K562 (cell line): Measurements from ENCODE around the gene SLCO2B1.

ENCODE experiments used
- CTBP1 ChIP-seq: fragments of 450-650 bp; IDR thresholded peaks from 2 replicates; pipeline ENCODE4 v1.6.1; 2016; ENCODE audit warnings: borderline replicate concordance
- CTCF ChIP-seq, 3 experiments: IDR thresholded peaks in 2 of 3; conservative IDR thresholded peaks in 1 of 3; 2 replicates each; pipeline ENCODE4 v1.5.1; 2011 to 2012; ENCODE audit warnings: low read length in 3 of 3, mild to moderate bottlenecking in 3 of 3, control low read depth in 2 of 3, improper control_type of control experiment in 1 of 3, inconsistent platforms in 1 of 3, low read depth in 1 of 3, mixed read lengths in 1 of 3, moderate library complexity in 1 of 3; ENCODE audit not compliant: insufficient read depth in 2 of 3
- MNT ChIP-seq, 2 experiments: fragments of 450-650 bp; conservative IDR thresholded peaks; 2 replicates each; pipeline ENCODE4 v1.6.1; 2017; ENCODE audit warnings: mild to moderate bottlenecking in 2 of 2, moderate library complexity in 2 of 2
- USF2 ChIP-seq: sonication (generic); formaldehyde crosslinking; IDR thresholded peaks from 2 replicates; pipeline ENCODE4 v1.5.0; 2020; ENCODE audit warnings: missing genetic modification reagents
- ZBTB8A ChIP-seq: fragments of 450-650 bp; IDR thresholded peaks from 2 replicates; pipeline ENCODE4 v1.6.1; 2018; ENCODE audit warnings: mild to moderate bottlenecking, moderate library complexity; ENCODE audit not compliant: partially characterized antibody
- ZNF639 ChIP-seq, 2 experiments: fragments of 200-800 bp in 1 of 2; sonication (Bioruptor generic) in 1 of 2; sonication (generic) in 1 of 2; formaldehyde crosslinking in 1 of 2; IDR thresholded peaks in 1 of 2; conservative IDR thresholded peaks in 1 of 2; 2 replicates each; pipeline versions ENCODE4 v1.5.0 to v1.6.1; 2016 to 2020; ENCODE audit warnings: missing compliant biosample characterization in 1 of 2, missing genetic modification characterization in 1 of 2, missing genetic modification reagents in 1 of 2

GRCh38 chr11:75149766-75150465, 991 bp upstream of the SLCO2B1 start:
- no peak for TF ChIP-seq USF2 (CRISPR knock-in tag)
- no peak for TF ChIP-seq CTCF (IDR thresholded peaks at IDR 0.05 in 2 of 3, conservative IDR thresholded peaks at IDR 0.05 in 1 of 3; ENCODE audit: insufficient read depth in 2 of 3, low read depth in 1 of 3, low read length in 3 of 3)
- TF ChIP-seq MNT (conservative IDR thresholded peaks at IDR 0.05) = no peak
- no peak for TF ChIP-seq ZBTB8A
- TF ChIP-seq CTBP1 = no peak
- TF ChIP-seq ZNF639 (CRISPR knock-in tag; conservative IDR thresholded peaks at IDR 0.05 in 1 of 2, IDR thresholded peaks at IDR 0.05 in 1 of 2) = no peak
